Measurements from ENCODE around the gene OPTN. TPM values are rescaled to one million over a fixed set of nuclear protein-coding genes. Genes with fewer than 3 reads are reported as not detected.
"Not testable (repeated sequence)": the region's sequence is repeated elsewhere in the genome, so short reads cannot be mapped to it uniquely, and the experiment has no call there.

OPTN gene
- 61.0 TPM for polyA plus RNA-seq (2013, experiment 1 of 2)
- polyA plus RNA-seq (2013, experiment 2 of 2) = 59.1 TPM

DNA sequence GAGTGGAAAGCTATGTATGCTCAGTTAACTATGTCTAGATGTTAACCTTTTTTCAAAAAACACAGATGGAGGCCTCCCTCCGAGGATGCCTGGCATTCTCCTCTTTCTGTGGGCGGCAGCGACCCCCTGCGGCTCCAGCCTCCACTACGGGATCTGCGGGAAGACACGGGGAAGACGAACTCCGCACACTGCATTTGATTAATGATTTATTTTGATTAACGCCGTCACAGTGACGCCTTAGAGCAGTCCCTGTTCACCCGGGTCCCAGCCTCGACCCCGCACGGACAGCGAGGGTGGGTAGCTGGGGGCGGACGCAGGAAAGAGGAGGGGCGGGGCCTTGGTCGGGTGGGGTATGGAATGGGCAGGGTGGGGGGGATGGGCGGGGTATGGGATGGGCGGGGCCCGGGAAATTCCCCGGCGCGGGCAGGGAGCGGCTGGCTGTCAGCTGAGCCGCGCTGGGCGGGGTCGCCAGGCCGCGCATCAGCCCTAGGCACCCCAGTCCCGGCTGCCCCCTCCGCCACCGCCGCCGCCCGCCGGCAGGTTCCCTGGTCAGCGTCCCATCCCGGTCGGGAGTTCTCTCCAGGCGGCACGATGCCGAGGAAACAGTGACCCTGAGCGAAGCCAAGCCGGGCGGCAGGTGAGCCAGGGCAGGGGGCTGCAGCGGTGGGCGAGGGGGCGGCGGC is at the start of gene OPTN:
OPTN (plus strand) TSS at position 498 of the 683 bp plus-strand sequence. CDS start 8,960 bp downstream, outside the sequence.
- H4K91ac ChIP-seq (ENCODE audit: low read length) = peak within 1 kb of the TSS; percentile 83
- H3K9ac ChIP-seq (ENCODE audit: low read length) = peak within 1 kb of the TSS; percentile 94
- peaks cover 6% of the 10 kb centered on the region for H3K79me1 ChIP-seq (replicated peaks; ENCODE audit: low read length, poor library complexity, severe bottlenecking)
- H3K27ac ChIP-seq (ENCODE audit: low read length, poor library complexity, severe bottlenecking) = peak within 1 kb of the TSS; percentile 72
- peak within 1 kb of the TSS; percentile 95 for H3K4me2 ChIP-seq (ENCODE audit: low read length, poor library complexity, severe bottlenecking)
- 0% methylated on average over 38 of the region's 54 CpGs for WGBS
- peak within 1 kb of the TSS; percentile 83 for H4K8ac ChIP-seq (ENCODE audit: low read length)
- peak within 1 kb of the TSS in 1 of 2 experiments; percentile 26 for H3K23ac ChIP-seq (ENCODE audit: low read length in 2 of 2)
- H2AK5ac ChIP-seq (ENCODE audit: low read length, severe bottlenecking) = peak within 1 kb of the TSS; percentile 16
- peak; percentile 92 for DNase-seq
- peak within 1 kb of the TSS; percentile 29 to 45 for H2BK12ac ChIP-seq (ENCODE audit: low read length in 2 of 2)
- H3K18ac ChIP-seq (ENCODE audit: low read depth in 1 of 2, low read length in 2 of 2) = peak within 1 kb of the TSS; percentile 78 to 79
- peak within 1 kb of the TSS; percentile 53 for H2AFZ ChIP-seq (ENCODE audit: low read depth, low read length)
- no peaks in the 10 kb centered on the region for H3K9me3 ChIP-seq (ENCODE audit: control insufficient read depth, low read length)
- H3K4ac ChIP-seq (ENCODE audit: low read depth in 1 of 2, low read length in 2 of 2) = peak within 1 kb of the TSS; percentile 20 to 75
- peaks cover 9% of the 10 kb centered on the region for H3K4me1 ChIP-seq (ENCODE audit: control insufficient read depth, insufficient read depth, low read depth, low read length)
- H3K36me3 ChIP-seq (ENCODE audit: control insufficient read depth in 1 of 2, insufficient read depth in 2 of 2, low read depth in 1 of 2, low read length in 2 of 2) = peaks cover 3 to 15% of the 10 kb centered on the region in 2 experiments
- peak within 1 kb of the TSS in 1 of 2 experiments; percentile 86 for H3K14ac ChIP-seq (ENCODE audit: low read length in 2 of 2)
- H2BK5ac ChIP-seq (ENCODE audit: low read depth, low read length, poor library complexity, severe bottlenecking) = peak within 1 kb of the TSS; percentile 92
- no peaks in the 10 kb centered on the region for H3K27me3 ChIP-seq (ENCODE audit: control insufficient read depth in 1 of 2, insufficient read depth in 1 of 2, low read length in 2 of 2)
- H3K4me3 ChIP-seq (ENCODE audit: insufficient read depth in 1 of 2, low read depth in 1 of 2, low read length in 2 of 2) = peak within 1 kb of the TSS; percentile 87 to 98
- H2BK15ac ChIP-seq (ENCODE audit: low read depth, poor library complexity, severe bottlenecking) = peak within 1 kb of the TSS; percentile 83
- peak within 1 kb of the TSS; percentile 71 for H2BK120ac ChIP-seq (ENCODE audit: low read depth, low read length)

DNA sequence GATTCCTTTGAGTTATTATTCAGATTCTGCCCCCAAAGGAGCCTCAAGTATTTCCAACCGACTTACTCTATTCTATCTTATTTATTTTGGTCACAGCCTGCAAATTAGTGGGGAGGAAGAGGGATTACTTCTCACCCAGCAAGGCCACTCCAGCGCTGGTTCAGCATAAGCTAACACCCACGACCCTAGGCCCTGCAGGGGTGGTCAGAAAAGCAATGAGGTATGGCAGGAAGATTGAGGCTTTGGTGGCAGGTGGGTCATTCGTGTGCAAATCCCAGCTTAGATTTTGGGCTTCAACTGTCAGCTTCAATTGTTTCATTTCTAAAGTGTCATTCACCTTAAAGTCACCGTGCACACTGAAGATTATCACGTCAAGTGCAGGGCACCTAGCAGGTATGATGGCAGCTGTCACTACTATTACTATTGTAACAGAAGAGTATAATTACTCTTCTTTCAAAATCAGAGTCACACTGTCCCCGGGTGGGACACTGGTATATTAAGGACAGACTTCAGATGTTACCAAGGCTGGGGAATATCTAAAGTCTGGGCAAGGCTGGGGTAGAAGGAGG is 48.8 kb upstream of the OPTN start:
- DNase-seq = no peak
- no peaks in the 10 kb centered on the region for H3K9me3 ChIP-seq (ENCODE audit: control insufficient read depth, low read length)
- H3K36me3 ChIP-seq (ENCODE audit: control insufficient read depth in 1 of 2, insufficient read depth in 2 of 2, low read depth in 1 of 2, low read length in 2 of 2) = no peaks in the 10 kb centered on the region
- H4K8ac ChIP-seq (ENCODE audit: low read length) = no peak overlapping the region
- H3K27ac ChIP-seq (ENCODE audit: low read length, poor library complexity, severe bottlenecking) = no peak overlapping the region
- H3K18ac ChIP-seq (ENCODE audit: low read depth in 1 of 2, low read length in 2 of 2) = no peak overlapping the region
- no peak overlapping the region for H2BK12ac ChIP-seq (ENCODE audit: low read length in 2 of 2)
- no peak overlapping the region for H4K91ac ChIP-seq (ENCODE audit: low read length)
- no peak overlapping the region for H2BK5ac ChIP-seq (ENCODE audit: low read depth, low read length, poor library complexity, severe bottlenecking)
- no peak overlapping the region for H3K4me3 ChIP-seq (ENCODE audit: insufficient read depth in 1 of 2, low read depth in 1 of 2, low read length in 2 of 2)
- no peaks in the 10 kb centered on the region for H3K79me1 ChIP-seq (replicated peaks; ENCODE audit: low read length, poor library complexity, severe bottlenecking)
- no peak overlapping the region for H3K14ac ChIP-seq (ENCODE audit: low read length in 2 of 2)
- 85% methylated on average over 6 of the region's 7 CpGs for WGBS
- H2BK15ac ChIP-seq (ENCODE audit: low read depth, poor library complexity, severe bottlenecking) = no peak overlapping the region
- H2AK5ac ChIP-seq (ENCODE audit: low read length, severe bottlenecking) = no peak overlapping the region
- H3K4me1 ChIP-seq (ENCODE audit: control insufficient read depth, insufficient read depth, low read depth, low read length) = no peaks in the 10 kb centered on the region
- H3K9ac ChIP-seq (ENCODE audit: low read length) = no peak overlapping the region
- no peak overlapping the region for H3K4ac ChIP-seq (ENCODE audit: low read depth in 1 of 2, low read length in 2 of 2)
- no peak overlapping the region for H3K23ac ChIP-seq (ENCODE audit: low read length in 2 of 2)
- H3K27me3 ChIP-seq (ENCODE audit: control insufficient read depth in 1 of 2, insufficient read depth in 1 of 2, low read length in 2 of 2) = peaks cover 24 to 26% of the 10 kb centered on the region in 2 experiments
- no peak overlapping the region for H3K4me2 ChIP-seq (ENCODE audit: low read length, poor library complexity, severe bottlenecking)
- H2AFZ ChIP-seq (ENCODE audit: low read depth, low read length) = no peak overlapping the region
- no peak overlapping the region for H2BK120ac ChIP-seq (ENCODE audit: low read depth, low read length)

DNA sequence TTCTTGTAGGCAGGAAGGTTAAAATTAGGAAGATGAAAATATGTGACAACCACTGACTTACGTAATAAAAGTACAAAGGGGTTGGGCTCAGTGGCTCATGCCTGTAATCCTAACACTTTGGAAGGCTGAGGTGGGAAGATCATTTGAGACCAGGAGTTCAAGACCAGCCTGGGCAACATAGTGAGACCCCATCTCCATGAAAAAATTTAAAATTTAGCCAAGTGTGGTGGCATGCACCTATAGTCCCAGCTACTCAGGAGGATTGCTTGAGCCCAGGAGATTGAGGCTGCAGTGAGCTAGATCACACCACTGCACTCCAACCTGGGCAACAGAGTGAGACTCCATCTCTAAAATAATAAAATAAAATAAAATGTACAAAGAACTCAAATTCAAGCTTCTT is 46.8 kb upstream of the OPTN start:
- not testable (repeated sequence) for H3K79me1 ChIP-seq (replicated peaks; ENCODE audit: low read length, poor library complexity, severe bottlenecking); H2AFZ ChIP-seq (ENCODE audit: low read depth, low read length); H4K91ac ChIP-seq (ENCODE audit: low read length); H2BK15ac ChIP-seq (ENCODE audit: low read depth, poor library complexity, severe bottlenecking); H3K27ac ChIP-seq (ENCODE audit: low read length, poor library complexity, severe bottlenecking); H3K14ac ChIP-seq (ENCODE audit: low read length in 2 of 2); H3K4me2 ChIP-seq (ENCODE audit: low read length, poor library complexity, severe bottlenecking); H3K23ac ChIP-seq (ENCODE audit: low read length in 2 of 2); H3K18ac ChIP-seq (ENCODE audit: low read depth in 1 of 2, low read length in 2 of 2); H3K36me3 ChIP-seq (ENCODE audit: control insufficient read depth in 1 of 2, insufficient read depth in 2 of 2, low read depth in 1 of 2, low read length in 2 of 2); H2AK5ac ChIP-seq (ENCODE audit: low read length, severe bottlenecking); H2BK120ac ChIP-seq (ENCODE audit: low read depth, low read length); H3K9ac ChIP-seq (ENCODE audit: low read length); H4K8ac ChIP-seq (ENCODE audit: low read length); DNase-seq; H3K9me3 ChIP-seq (ENCODE audit: control insufficient read depth, low read length); H3K4me1 ChIP-seq (ENCODE audit: control insufficient read depth, insufficient read depth, low read depth, low read length); H3K4me3 ChIP-seq (ENCODE audit: insufficient read depth in 1 of 2, low read depth in 1 of 2, low read length in 2 of 2); H3K4ac ChIP-seq (ENCODE audit: low read depth in 1 of 2, low read length in 2 of 2); H2BK5ac ChIP-seq (ENCODE audit: low read depth, low read length, poor library complexity, severe bottlenecking); H2BK12ac ChIP-seq (ENCODE audit: low read length in 2 of 2)
- H3K27me3 ChIP-seq (ENCODE audit: control insufficient read depth in 1 of 2, insufficient read depth in 1 of 2, low read length in 2 of 2) = peaks cover 17 to 20% of the 10 kb centered on the region in 2 experiments
- 95% methylated on average over 1 of the region's 1 CpG for WGBS

DNA sequence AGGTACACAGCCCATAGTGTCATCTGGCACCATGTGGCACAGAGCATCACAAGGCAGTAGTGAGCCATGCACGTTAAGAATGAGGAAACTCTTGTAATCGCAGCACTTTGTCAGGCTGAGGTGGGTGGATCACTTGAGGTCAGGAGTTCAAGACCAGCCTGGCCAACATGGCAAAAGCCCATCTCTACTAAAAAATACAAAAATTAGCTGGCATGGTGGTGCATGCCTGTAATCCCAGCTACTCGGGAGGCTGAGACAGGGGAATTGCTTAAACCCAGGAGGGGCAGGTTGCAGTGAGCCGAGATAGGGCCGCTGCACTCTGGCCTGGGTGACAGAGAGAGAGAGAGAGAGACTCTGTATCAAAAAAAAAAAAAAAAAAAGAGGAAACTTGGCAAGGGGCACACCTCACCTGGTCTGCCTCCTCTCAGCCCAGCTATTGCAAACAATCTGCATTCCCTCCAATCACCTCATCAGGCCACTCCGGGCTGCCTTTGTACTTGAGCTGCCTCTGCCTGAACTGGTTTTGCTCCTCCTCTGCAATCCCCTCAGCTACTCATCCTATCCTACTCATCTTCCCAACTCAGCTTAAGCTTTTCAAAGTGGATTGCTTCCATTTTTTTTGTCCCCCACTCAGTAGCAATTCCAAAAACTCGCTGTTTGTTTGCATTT is 46.0 kb upstream of the OPTN start:
- no peak overlapping the region for H3K4ac ChIP-seq (ENCODE audit: low read depth in 1 of 2, low read length in 2 of 2)
- H2BK15ac ChIP-seq (ENCODE audit: low read depth, poor library complexity, severe bottlenecking) = no peak overlapping the region
- no peak overlapping the region for H4K91ac ChIP-seq (ENCODE audit: low read length)
- H3K27me3 ChIP-seq (ENCODE audit: control insufficient read depth in 1 of 2, insufficient read depth in 1 of 2, low read length in 2 of 2) = peaks cover 17 to 20% of the 10 kb centered on the region in 2 experiments
- H3K36me3 ChIP-seq (ENCODE audit: control insufficient read depth in 1 of 2, insufficient read depth in 2 of 2, low read depth in 1 of 2, low read length in 2 of 2) = no peaks in the 10 kb centered on the region
- H3K23ac ChIP-seq (ENCODE audit: low read length in 2 of 2) = no peak overlapping the region
- H3K9me3 ChIP-seq (ENCODE audit: control insufficient read depth, low read length) = no peaks in the 10 kb centered on the region
- no peak overlapping the region for H2BK12ac ChIP-seq (ENCODE audit: low read length in 2 of 2)
- H3K14ac ChIP-seq (ENCODE audit: low read length in 2 of 2) = peak overlapping the region in 1 of 2 experiments; percentile 19
- H2BK120ac ChIP-seq (ENCODE audit: low read depth, low read length) = no peak overlapping the region
- H3K9ac ChIP-seq (ENCODE audit: low read length) = no peak overlapping the region
- no peaks in the 10 kb centered on the region for H3K79me1 ChIP-seq (replicated peaks; ENCODE audit: low read length, poor library complexity, severe bottlenecking)
- H2AK5ac ChIP-seq (ENCODE audit: low read length, severe bottlenecking) = no peak overlapping the region
- no peak overlapping the region for H4K8ac ChIP-seq (ENCODE audit: low read length)
- H2BK5ac ChIP-seq (ENCODE audit: low read depth, low read length, poor library complexity, severe bottlenecking) = no peak overlapping the region
- no peak overlapping the region for H2AFZ ChIP-seq (ENCODE audit: low read depth, low read length)
- no peak overlapping the region for H3K4me3 ChIP-seq (ENCODE audit: insufficient read depth in 1 of 2, low read depth in 1 of 2, low read length in 2 of 2)
- H3K4me1 ChIP-seq (ENCODE audit: control insufficient read depth, insufficient read depth, low read depth, low read length) = no peaks in the 10 kb centered on the region
- no peak for DNase-seq
- no peak overlapping the region for H3K18ac ChIP-seq (ENCODE audit: low read depth in 1 of 2, low read length in 2 of 2)
- WGBS = 81% methylated on average over 6 of the region's 7 CpGs
- no peak overlapping the region for H3K27ac ChIP-seq (ENCODE audit: low read length, poor library complexity, severe bottlenecking)
- no peak overlapping the region for H3K4me2 ChIP-seq (ENCODE audit: low read length, poor library complexity, severe bottlenecking)

Measured in mesenchymal stem cell (in vitro differentiated cells and primary cell).